HepG2 (cell line): ENCODE data around the gene NDST1. TPM values are rescaled to one million over a fixed set of nuclear protein-coding genes. Genes with fewer than 3 reads are reported as not detected.

ENCODE experiments used
- CENPBD1 ChIP-seq: sonication (generic); formaldehyde crosslinking; IDR thresholded peaks from 2 replicates; pipeline ENCODE4 v1.8.0; 2022; ENCODE audit warnings: missing genetic modification reagents, low read depth, mild to moderate bottlenecking, borderline replicate concordance
- GPBP1L1 ChIP-seq: sonication (generic); formaldehyde crosslinking; IDR thresholded peaks from 2 replicates; pipeline ENCODE4 v1.5.0; 2020; ENCODE audit warnings: mild to moderate bottlenecking, missing genetic modification reagents
- HHEX ChIP-seq: IDR thresholded peaks from 2 replicates; pipeline ENCODE4 v1.6.1; 2016; ENCODE audit warnings: control low read depth
- HNRNPH1 ChIP-seq: fragments of 200-400 bp; formaldehyde crosslinking; optimal IDR thresholded peaks from 2 replicates; pipeline ENCODE3; 2017; ENCODE audit warnings: mild to moderate bottlenecking, low read depth, low read length
- KDM3A ChIP-seq: IDR thresholded peaks from 2 replicates; pipeline ENCODE4 v1.6.1; 2018; ENCODE audit warnings: low read depth, missing compliant biosample characterization
- NCOA5 ChIP-seq: sonication (generic); formaldehyde crosslinking; IDR thresholded peaks from 2 replicates; pipeline ENCODE4 v1.4.0; 2020; ENCODE audit warnings: missing genetic modification reagents
- PHF8 ChIP-seq: sonication (generic); formaldehyde crosslinking; IDR thresholded peaks from 2 replicates; pipeline ENCODE4 v1.5.0; 2020; ENCODE audit warnings: missing genetic modification reagents
- POLR2G ChIP-seq: fragments of 200-400 bp; formaldehyde crosslinking; IDR thresholded peaks from 2 replicates; pipeline ENCODE4 v1.6.1; 2018; ENCODE audit warnings: mild to moderate bottlenecking, low read depth, low read length, moderate library complexity
- SNAPC5 ChIP-seq: sonication (generic); formaldehyde crosslinking; IDR thresholded peaks from 2 replicates; pipeline ENCODE4 v1.8.1; 2023; ENCODE audit warnings: mild to moderate bottlenecking, missing genetic modification reagents, borderline replicate concordance
- SOX5 ChIP-seq: IDR thresholded peaks from 2 replicates; pipeline ENCODE4 v1.6.1; 2016; ENCODE audit warnings: borderline replicate concordance
- THYN1 ChIP-seq: sonication (generic); formaldehyde crosslinking; IDR thresholded peaks from 2 replicates; pipeline ENCODE4 v1.8.1; 2023; ENCODE audit warnings: low read depth, mild to moderate bottlenecking, moderate library complexity, missing genetic modification reagents, borderline replicate concordance
- U2AF1 ChIP-seq: fragments of 200-400 bp; formaldehyde crosslinking; optimal IDR thresholded peaks from 2 replicates; pipeline ENCODE3; 2017; ENCODE audit warnings: mild to moderate bottlenecking, low read depth, low read length
- ZFAT ChIP-seq: sonication (generic); formaldehyde crosslinking; conservative IDR thresholded peaks from 2 replicates; pipeline ENCODE4 v1.8.1; 2023; ENCODE audit warnings: missing genetic modification reagents, inconsistent platforms
- ZFYVE20 ChIP-seq: sonication (generic); formaldehyde crosslinking; IDR thresholded peaks from 2 replicates; pipeline ENCODE4 v1.8.0; 2023; ENCODE audit warnings: low read depth, mild to moderate bottlenecking, moderate library complexity, missing genetic modification reagents, borderline replicate concordance
- ZHX2 ChIP-seq, 2 experiments: sonication (generic) in 1 of 2; formaldehyde crosslinking in 1 of 2; IDR thresholded peaks; 2 replicates each; pipeline versions ENCODE4 v1.6.1 to v1.9.0; 2014 to 2022; ENCODE audit warnings: antibody characterized with exemption in 1 of 2, borderline replicate concordance in 1 of 2, inconsistent platforms in 1 of 2, low read depth in 1 of 2, missing genetic modification reagents in 1 of 2
- ZNF224 ChIP-seq: sonication (generic); formaldehyde crosslinking; IDR thresholded peaks from 2 replicates; pipeline ENCODE4 v1.5.0; 2020; ENCODE audit warnings: mild to moderate bottlenecking, missing genetic modification reagents
- ZNF687 ChIP-seq: sonication (generic); formaldehyde crosslinking; IDR thresholded peaks from 2 replicates; pipeline ENCODE4 v1.5.1; 2020; ENCODE audit warnings: mild to moderate bottlenecking, missing genetic modification reagents, moderate library complexity
- ZSCAN30 ChIP-seq: sonication (generic); formaldehyde crosslinking; IDR thresholded peaks from 2 replicates; pipeline ENCODE4 v1.5.0; 2020; ENCODE audit warnings: mild to moderate bottlenecking, missing genetic modification reagents
- polyA plus RNA-seq, 8 experiments: library from polyadenylated mRNA; depleted of rRNA in 3 of 8; stranded (reverse) in 7 of 8; unstranded in 1 of 8; fragments of >200 nt; fragmentation: Illumina TruSeq in 4 of 8; extraction: Trizol in 4 of 8; gene quantifications; 2 replicates each; pipeline versions ENCODE4 v1.2.1 to v1.2.3, GENCODE V29; 2011 to 2016; ENCODE audit warnings: low read depth in 4 of 8, missing spikeins in 1 of 8, mixed read lengths in 1 of 8; ENCODE audit not compliant: insufficient read depth in 1 of 8
- total RNA-seq, 5 experiments: library from RNA; depleted of rRNA; stranded (reverse); fragments of >200 nt; fragmentation: Illumina TruSeq; extraction: Trizol; gene quantifications; 2 replicates each; pipeline ENCODE4 v1.2.3, GENCODE V29; 2016; ENCODE audit warnings: low read depth in 1 of 5

NDST1 gene
- total and polyA plus RNA-seq, 2 of the 13 experiments (the other 11 are each of a cell fraction or from before 2014, with no cell fraction given): 23.8 to 26.2 TPM

GRCh38 chr5:150521939-150522503 is 14.1 kb downstream of the NDST1 start (continued):
- TF ChIP-seq ZNF687 (no peak), CENPBD1 (CRISPR knock-in tag) (no peak), HNRNPH1 (no peak), KDM3A (no peak), THYN1 (no peak), ZFYVE20 (CRISPR knock-in tag) (no peak), NCOA5 (CRISPR knock-in tag) (no peak), PHF8 (CRISPR knock-in tag) (no peak), HHEX (no peak), GPBP1L1 (no peak), SOX5 (CRISPR knock-in tag) (no peak), ZNF224 (CRISPR knock-in tag) (no peak), SNAPC5 (no peak), ZFAT (CRISPR knock-in tag) (no peak), ZHX2 (IDR thresholded peaks at IDR 0.05; ENCODE audit: low read depth) (no peak), ZHX2 (CRISPR knock-in tag; IDR thresholded peaks at IDR 0.05; ENCODE audit: borderline replicate concordance) (no peak), U2AF1 (peak; percentile 17), ZSCAN30 (no peak), POLR2G (no peak)
